Left lung (tissue), 10 donors: Measurements from ENCODE around the gene P2RX2. TPM values are rescaled to one million over a fixed set of nuclear protein-coding genes. Genes with fewer than 3 reads are reported as not detected.

Source experiments
- ATAC-seq: fragments of 200-7000 bp; cut with Tn5 transposase; one replicate; pipeline ENCODE4 v1.9.1; 2020; ENCODE audit warnings: moderate library complexity
- DNase-seq, 4 donors: peaks; one replicate each; pipeline ENCODE4 v3.0.0-alpha.2; 2013 to 2020
- H3K27ac ChIP-seq, 2 donors: fragments of 200-600 bp; sonication (generic) in 1 of 2; one replicate each; pipeline versions ENCODE4 v1.5.0 to v1.8.0; 2020 to 2021
- H3K27me3 ChIP-seq, 2 donors: fragments of 200-600 bp; sonication (generic) in 1 of 2; one replicate each; pipeline versions ENCODE4 v1.5.0 to v1.8.0; 2020 to 2021
- H3K36me3 ChIP-seq, 2 donors: fragments of 200-600 bp; sonication (generic) in 1 of 2; one replicate each; pipeline versions ENCODE4 v1.5.0 to v1.8.0; 2020 to 2021
- H3K4me1 ChIP-seq, 2 donors: fragments of 200-600 bp; one replicate each; pipeline ENCODE4 v1.8.0; 2021
- H3K4me3 ChIP-seq, 2 donors: fragments of 200-600 bp; sonication (generic) in 1 of 2; one replicate each; pipeline versions ENCODE4 v1.5.0 to v1.8.0; 2020 to 2021; ENCODE audit warnings: mild to moderate bottlenecking in 1 of 2
- H3K9me3 ChIP-seq, 2 donors: fragments of 200-600 bp; sonication (generic) in 1 of 2; one replicate each; pipeline versions ENCODE4 v1.5.0 to v1.8.0; 2020 to 2021
- CTCF ChIP-seq, 2 donors: fragments of 200-600 bp; sonication (generic) in 1 of 2; IDR thresholded peaks; one replicate each; pipeline versions ENCODE4 v1.5.0 to v1.8.0; 2021; ENCODE audit warnings: antibody characterized with exemption in 2 of 2
- intact Hi-C, 2 donors: fragments of 100-400 bp; cut with DNase I; formaldehyde crosslinking; loops; one replicate each; pipeline versions ENCODE4 v1.11.2 to v1.14.2; 2022
- polyA plus RNA-seq, 6 donors: library from polyadenylated mRNA; unstranded; fragments of 120-200 nt; gene quantifications; one replicate each; pipeline ENCODE4 v1.2.1, GENCODE V29; 2013; ENCODE audit not compliant: insufficient read length in 6 of 6
- total RNA-seq, 2 donors: library from RNA; stranded (reverse); fragmentation: NEBNext Ultra II Directional; extraction: Animal tissue kit (Norgen Biotek cat#: 25700); gene quantifications; one replicate each; pipeline ENCODE4 v1.2.1, GENCODE V29; 2021
- donor health status: DM: no; HTN: yes; CAD: no.
- donor health status: DM: no; HTN: no; CAD: no.

P2RX2 gene
- total and polyA plus RNA-seq, 8 donors: 4.2 to 10.9 (median 5.3) TPM; not detected in 2

- Histone ChIP-seq H3K27ac (peak overlapping the region in 1 of 2 donors; percentile 70), H3K36me3 (no peaks in the 10 kb centered on the region), H3K27me3 (peaks cover 20 to 90% of the 10 kb centered on the region in 2 donors), H3K4me3 (peak overlapping the region in 1 of 2 donors; percentile 33), H3K9me3 (no peaks in the 10 kb centered on the region), H3K4me1 (peaks cover 3 to 28% of the 10 kb centered on the region in 2 donors)
- intact Hi-C loops: no loop called here
- ATAC-seq (no peak), DNase-seq (peak in 2 of 4 donors; percentile 61 to 64)
- TF ChIP-seq CTCF (IDR thresholded peaks at IDR 0.05): no peak
Observed at GRCh38 chr12:132602572-132603239, 15.9 kb upstream of the P2RX2 start.

DNA sequence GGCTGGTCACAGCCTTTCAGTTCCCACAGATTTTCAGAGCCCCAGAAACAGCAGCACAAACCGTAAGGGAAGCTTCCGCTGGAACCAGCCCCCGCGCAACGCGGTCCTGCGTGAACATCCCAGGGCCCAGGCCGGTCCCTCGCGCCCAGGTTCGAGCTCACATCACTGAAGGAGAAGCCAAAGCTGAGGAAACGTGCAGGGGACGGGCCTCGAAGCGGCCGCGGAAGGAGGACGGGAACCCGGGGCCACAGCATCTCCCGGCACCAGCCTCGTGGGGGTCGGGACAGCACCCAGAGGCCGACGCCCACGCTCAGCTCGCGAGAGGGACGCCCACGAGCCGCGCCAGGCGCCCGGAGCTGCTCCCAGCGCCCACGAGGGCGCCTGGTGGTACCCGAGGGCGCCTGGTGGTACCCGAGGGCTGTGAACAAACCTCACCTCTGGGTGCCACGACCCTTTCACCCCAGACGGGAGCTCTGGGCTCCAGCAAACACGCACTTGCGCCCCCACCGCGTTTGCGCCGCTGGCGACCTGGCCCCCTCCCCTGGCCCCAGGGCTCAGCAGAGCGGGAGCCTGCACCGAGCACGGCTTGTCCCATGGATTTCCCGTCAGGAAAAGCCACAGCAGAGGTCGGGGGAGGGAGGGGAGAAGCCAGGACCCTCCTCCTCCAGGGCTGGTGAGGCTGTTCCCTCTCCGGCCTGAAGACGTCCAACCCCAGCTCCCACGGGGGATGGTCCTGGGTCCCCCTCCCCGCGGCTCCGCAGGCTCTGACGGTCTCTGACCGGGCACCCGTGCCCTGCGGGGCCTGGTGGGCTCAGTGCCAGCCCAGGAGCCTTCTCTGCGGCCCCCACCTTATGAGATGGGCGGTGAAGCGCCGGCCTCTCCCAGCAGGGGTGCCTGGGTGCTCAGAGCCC, 15.1 kb upstream of the P2RX2 start:
- ATAC-seq (peak; percentile 4), DNase-seq (peak in 1 of 4 donors; percentile 76)
- peak overlapping the region; percentile 44 to 70 for H3K27ac ChIP-seq
- TF ChIP-seq CTCF (IDR thresholded peaks at IDR 0.05): no peak
- peaks cover 20 to 95% of the 10 kb centered on the region in 2 donors for H3K27me3 ChIP-seq
- no peaks in the 10 kb centered on the region for H3K36me3 ChIP-seq
- H3K4me1 ChIP-seq: peaks cover 3 to 28% of the 10 kb centered on the region in 2 donors
- no peaks in the 10 kb centered on the region for H3K9me3 ChIP-seq
- peak overlapping the region in 1 of 2 donors; percentile 33 for H3K4me3 ChIP-seq
- intact Hi-C loops: no loop called here

DNA sequence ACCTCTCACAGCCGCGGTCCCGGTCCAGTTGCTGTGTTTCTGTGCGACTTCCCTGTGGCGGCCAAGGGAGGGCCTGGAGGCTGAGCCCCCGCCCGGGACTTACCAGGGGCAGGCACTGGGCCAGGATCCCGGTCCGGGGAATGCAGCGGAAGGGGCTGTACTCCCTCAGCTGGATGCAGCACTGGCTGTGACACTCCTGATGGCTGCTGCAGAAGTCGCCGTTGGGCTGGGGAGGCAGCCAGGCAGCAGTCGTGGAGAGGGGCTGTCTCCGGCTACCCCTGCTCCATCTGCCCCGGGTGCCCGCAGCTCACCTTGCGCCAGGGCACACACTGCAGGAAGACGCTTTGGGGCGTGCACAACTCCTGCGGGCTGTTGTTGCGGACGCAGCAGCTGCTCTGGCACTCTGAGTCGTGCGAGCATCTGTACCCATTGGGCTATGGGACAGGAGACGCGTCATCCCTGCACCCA, 14.4 kb upstream of the P2RX2 start:
- TF ChIP-seq CTCF (IDR thresholded peaks at IDR 0.05): no peak
- Histone ChIP-seq H3K27me3 (peaks cover 20 to 95% of the 10 kb centered on the region in 2 donors), H3K36me3 (no peaks in the 10 kb centered on the region), H3K9me3 (no peaks in the 10 kb centered on the region), H3K27ac (peak overlapping the region; percentile 44 to 70), H3K4me3 (peak overlapping the region in 1 of 2 donors; percentile 33), H3K4me1 (peaks cover 0 to 23% of the 10 kb centered on the region in 2 donors)
- DNase-seq (peak in 1 of 4 donors; percentile 71), ATAC-seq (peak; percentile 31)
- intact Hi-C loops: no loop called here

GRCh38 chr12:132604668-132605441, 13.7 kb upstream of the P2RX2 start:
- H3K27ac ChIP-seq: no peak overlapping the region
- H3K4me3 ChIP-seq: no peak overlapping the region
- no peak for DNase-seq

More at GRCh38 chr12:132604668-132605441, 13.7 kb upstream of the P2RX2 start:
- ATAC-seq: no peak
- H3K4me1 ChIP-seq: peaks cover 0 to 22% of the 10 kb centered on the region in 2 donors
- no peaks in the 10 kb centered on the region for H3K36me3 ChIP-seq
- TF ChIP-seq CTCF (IDR thresholded peaks at IDR 0.05): no peak
- intact Hi-C loops: no loop called here
- H3K27me3 ChIP-seq: peaks cover 25 to 95% of the 10 kb centered on the region in 2 donors
- H3K9me3 ChIP-seq: no peaks in the 10 kb centered on the region
